Neural crest cell (in vitro differentiated cells): ENCODE results near the gene ATF7. TPM values are rescaled to one million over a fixed set of nuclear protein-coding genes. Genes with fewer than 3 reads are reported as not detected.

Experiments used
- DNase-seq: peaks from one replicate; pipeline ENCODE4 v3.0.0; 2021; ENCODE audit warnings: low read depth, mixed read lengths, low spot score
- H3K27ac Mint-ChIP-seq: one replicate; pipeline ENCODE4 v1.8.0; 2021; ENCODE audit warnings: mild to moderate bottlenecking, mixed read lengths; ENCODE audit not compliant: unreplicated experiment
- H3K27me3 Mint-ChIP-seq: 2 replicates; pipeline ENCODE4 v1.8.0; 2021; ENCODE audit warnings: low read depth, mild to moderate bottlenecking, mixed read lengths
- H3K36me3 Mint-ChIP-seq: 2 replicates; pipeline ENCODE4 v1.8.0; 2021; ENCODE audit warnings: low read depth, mild to moderate bottlenecking, mixed read lengths
- H3K4me1 Mint-ChIP-seq: 2 replicates; pipeline ENCODE4 v1.8.0; 2021; ENCODE audit warnings: mixed read lengths
- H3K4me3 Mint-ChIP-seq: one replicate; pipeline ENCODE4 v1.8.0; 2021; ENCODE audit warnings: mild to moderate bottlenecking, mixed read lengths
- H3K9me3 Mint-ChIP-seq: 2 replicates; pipeline ENCODE4 v1.8.0; 2021; ENCODE audit warnings: mixed read lengths
- total RNA-seq: library from RNA; stranded (reverse); gene quantifications from 2 replicates; pipeline ENCODE4 v1.2.1, GENCODE V29; 2021
- TF ChIP-seq, protein P1 (sequence below): fragments of 200-600 bp; sonication (generic); conservative IDR thresholded peaks from 2 replicates; pipeline ENCODE4 v1.5.0; 2021; ENCODE audit warnings: antibody characterized with exemption, mild to moderate bottlenecking

The ATF7 gene
- total RNA-seq, 1 donor from 2014 or later, result 32.5 TPM

- no peaks in the 10 kb centered on the region for H3K9me3 Mint-ChIP-seq
- peaks cover 20% of the 10 kb centered on the region for H3K27me3 Mint-ChIP-seq
- TF ChIP-seq, protein P1, sequence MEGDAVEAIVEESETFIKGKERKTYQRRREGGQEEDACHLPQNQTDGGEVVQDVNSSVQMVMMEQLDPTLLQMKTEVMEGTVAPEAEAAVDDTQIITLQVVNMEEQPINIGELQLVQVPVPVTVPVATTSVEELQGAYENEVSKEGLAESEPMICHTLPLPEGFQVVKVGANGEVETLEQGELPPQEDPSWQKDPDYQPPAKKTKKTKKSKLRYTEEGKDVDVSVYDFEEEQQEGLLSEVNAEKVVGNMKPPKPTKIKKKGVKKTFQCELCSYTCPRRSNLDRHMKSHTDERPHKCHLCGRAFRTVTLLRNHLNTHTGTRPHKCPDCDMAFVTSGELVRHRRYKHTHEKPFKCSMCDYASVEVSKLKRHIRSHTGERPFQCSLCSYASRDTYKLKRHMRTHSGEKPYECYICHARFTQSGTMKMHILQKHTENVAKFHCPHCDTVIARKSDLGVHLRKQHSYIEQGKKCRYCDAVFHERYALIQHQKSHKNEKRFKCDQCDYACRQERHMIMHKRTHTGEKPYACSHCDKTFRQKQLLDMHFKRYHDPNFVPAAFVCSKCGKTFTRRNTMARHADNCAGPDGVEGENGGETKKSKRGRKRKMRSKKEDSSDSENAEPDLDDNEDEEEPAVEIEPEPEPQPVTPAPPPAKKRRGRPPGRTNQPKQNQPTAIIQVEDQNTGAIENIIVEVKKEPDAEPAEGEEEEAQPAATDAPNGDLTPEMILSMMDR, result no peak
- peak overlapping the region; percentile 61 for H3K4me3 Mint-ChIP-seq
- H3K36me3 Mint-ChIP-seq, result peaks cover 23% of the 10 kb centered on the region
- H3K27ac Mint-ChIP-seq, result no peak overlapping the region
- peaks cover 13% of the 10 kb centered on the region for H3K4me1 Mint-ChIP-seq
- DNase-seq, result no peak
These were observed 140.0 kb downstream of the ATF7 start for GRCh38 chr12:53485955-53486735.

GRCh38 chr12:53484686-53485575 lies 141.3 kb downstream of the ATF7 start:
- Mint-ChIP-seq H3K27me3 (peaks cover 20% of the 10 kb centered on the region), H3K36me3 (peaks cover 23% of the 10 kb centered on the region), H3K27ac (no peak overlapping the region), H3K4me3 (peak overlapping the region; percentile 61), H3K4me1 (peaks cover 18% of the 10 kb centered on the region), H3K9me3 (no peaks in the 10 kb centered on the region)
- no peak for DNase-seq
- TF ChIP-seq, protein P1, result no peak

GRCh38 chr12:53483979-53484377 lies 142.2 kb downstream of the ATF7 start:
- Mint-ChIP-seq H3K36me3 (peaks cover 28% of the 10 kb centered on the region), H3K4me3 (peak overlapping the region; percentile 74), H3K9me3 (no peaks in the 10 kb centered on the region), H3K27ac (peak overlapping the region; percentile 71), H3K4me1 (peaks cover 19% of the 10 kb centered on the region), H3K27me3 (peaks cover 18% of the 10 kb centered on the region)
- TF ChIP-seq, protein P1, result no peak
- no peak for DNase-seq

DNA sequence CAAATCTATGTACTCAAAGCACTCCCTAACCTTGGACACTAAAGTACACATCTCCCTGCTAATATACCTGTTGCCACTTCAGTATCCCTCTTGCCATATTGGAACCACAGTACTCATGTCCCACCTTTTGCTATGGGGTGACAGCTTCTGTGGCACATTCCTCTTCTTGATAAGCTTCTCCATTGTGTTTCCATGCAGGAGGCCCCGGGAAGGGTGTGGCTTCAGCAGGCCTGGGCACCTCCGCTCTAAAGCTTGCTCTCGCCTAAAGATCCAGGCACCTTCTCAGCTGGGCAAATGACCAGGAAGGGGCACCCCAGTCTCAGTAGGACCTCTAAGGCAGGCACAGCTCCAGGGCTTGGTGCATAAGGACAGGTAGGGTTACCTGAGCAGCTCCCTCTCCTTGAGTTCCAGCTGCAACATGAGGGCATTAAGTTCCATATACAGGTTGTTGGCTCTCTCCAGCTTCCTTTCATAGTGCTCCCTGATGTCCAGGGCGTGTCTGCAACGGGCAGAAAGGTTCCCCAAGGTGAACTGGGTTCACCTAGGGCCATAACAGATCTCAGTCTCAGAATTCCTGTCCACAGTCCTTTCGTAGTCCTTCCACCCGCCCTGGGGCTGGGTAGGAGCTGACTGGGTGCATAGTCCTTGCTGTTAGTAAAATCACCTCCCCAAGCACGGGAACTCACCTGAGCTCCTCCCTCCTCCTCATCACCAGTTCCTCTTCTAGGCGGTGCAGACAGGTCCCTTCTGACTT lies 142.8 kb downstream of the ATF7 start:
- H3K36me3 Mint-ChIP-seq, result peaks cover 28% of the 10 kb centered on the region
- peaks cover 22% of the 10 kb centered on the region for H3K4me1 Mint-ChIP-seq
- no peaks in the 10 kb centered on the region for H3K9me3 Mint-ChIP-seq

More for the DNA sequence above, 142.8 kb downstream of the ATF7 start:
- TF ChIP-seq, protein P1, result no peak
- DNase-seq, result no peak
- peak overlapping the region; percentile 74 for H3K4me3 Mint-ChIP-seq
- H3K27ac Mint-ChIP-seq, result peak overlapping the region; percentile 71
- peaks cover 18% of the 10 kb centered on the region for H3K27me3 Mint-ChIP-seq
